GM19023 (cell line): Measurements from ENCODE around the gene IGLL5.

Experiments used
- ATAC-seq: cut with Tn5 transposase; IDR thresholded peaks from one replicate; pipeline ENCODE4 v1.9.1; 2021; ENCODE audit warnings: mild to moderate bottlenecking, moderate library complexity; ENCODE audit not compliant: unreplicated experiment

IGLL5 gene

DNA sequence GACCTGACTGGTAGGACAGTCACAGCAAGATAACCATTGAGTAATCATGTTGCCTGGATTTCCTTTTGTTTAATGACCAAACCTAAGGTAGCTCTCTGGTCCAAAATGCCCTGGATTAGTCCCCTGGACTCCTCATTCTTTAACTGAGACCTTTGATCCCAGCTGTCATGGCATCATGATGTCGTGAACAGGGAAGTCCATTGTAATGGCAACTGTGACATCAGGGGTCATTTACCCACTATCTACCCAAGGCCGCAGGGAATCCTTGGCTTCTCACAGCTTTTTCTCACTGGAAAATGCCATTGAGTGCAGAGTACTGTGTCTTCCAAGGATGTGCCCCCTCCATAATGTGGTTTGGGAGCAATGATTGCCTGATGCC is 29.1 kb upstream of the IGLL5 start:
- no peak for ATAC-seq

DNA sequence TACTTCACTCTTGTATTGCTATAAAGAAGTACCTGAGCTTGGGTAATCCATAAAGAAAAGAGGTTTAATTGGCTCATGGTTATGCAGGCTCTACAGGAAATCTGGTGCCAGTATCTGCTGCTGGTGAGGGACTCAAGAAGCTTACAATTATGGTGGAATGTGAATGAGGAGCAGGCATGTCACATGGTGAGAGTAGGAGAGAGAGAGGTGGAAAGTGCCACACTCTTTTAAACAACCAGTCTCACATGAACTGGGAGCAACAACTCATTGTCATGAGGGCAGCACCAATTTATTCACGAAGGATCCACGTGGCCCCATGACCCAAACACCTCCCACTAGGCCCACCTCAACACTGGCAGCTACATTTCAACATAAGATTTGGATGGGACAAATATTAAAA is 24.6 kb upstream of the IGLL5 start:
- no peak for ATAC-seq

DNA sequence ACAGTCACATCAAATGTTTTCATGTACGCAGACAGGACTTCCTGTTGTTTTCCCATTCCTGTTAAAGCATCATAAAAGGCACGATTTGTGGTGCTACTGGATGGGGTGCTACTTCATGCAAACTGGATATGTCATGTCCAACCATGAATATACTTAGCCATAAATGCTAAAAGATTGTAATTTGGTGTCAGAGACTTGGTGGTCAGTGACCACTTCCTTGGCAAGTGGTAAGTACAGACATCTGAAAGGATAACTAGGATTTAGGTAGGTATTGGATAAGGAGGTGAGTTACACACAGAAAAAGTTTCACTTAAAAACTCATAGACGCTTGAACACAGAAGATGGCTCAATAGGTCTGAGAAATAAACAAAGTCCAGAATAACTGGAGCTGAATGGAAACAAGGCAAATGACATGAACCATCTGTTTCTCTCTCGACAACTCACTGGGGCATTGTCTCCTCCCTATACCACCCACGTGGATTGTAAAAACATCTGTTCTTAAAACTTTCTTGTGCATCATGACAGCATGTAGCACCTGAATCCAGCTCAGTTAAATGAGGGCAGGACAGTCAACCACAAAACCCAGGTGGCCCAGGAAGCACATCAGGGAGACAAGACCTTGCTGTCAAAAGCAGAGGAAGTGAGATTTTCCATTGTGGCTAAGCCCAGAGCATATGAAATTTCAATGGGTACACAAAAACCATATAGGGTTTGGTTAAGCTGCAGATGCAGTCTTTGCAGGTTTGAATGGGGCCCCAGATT is 22.1 kb upstream of the IGLL5 start:
- peak; percentile 75 for ATAC-seq

DNA sequence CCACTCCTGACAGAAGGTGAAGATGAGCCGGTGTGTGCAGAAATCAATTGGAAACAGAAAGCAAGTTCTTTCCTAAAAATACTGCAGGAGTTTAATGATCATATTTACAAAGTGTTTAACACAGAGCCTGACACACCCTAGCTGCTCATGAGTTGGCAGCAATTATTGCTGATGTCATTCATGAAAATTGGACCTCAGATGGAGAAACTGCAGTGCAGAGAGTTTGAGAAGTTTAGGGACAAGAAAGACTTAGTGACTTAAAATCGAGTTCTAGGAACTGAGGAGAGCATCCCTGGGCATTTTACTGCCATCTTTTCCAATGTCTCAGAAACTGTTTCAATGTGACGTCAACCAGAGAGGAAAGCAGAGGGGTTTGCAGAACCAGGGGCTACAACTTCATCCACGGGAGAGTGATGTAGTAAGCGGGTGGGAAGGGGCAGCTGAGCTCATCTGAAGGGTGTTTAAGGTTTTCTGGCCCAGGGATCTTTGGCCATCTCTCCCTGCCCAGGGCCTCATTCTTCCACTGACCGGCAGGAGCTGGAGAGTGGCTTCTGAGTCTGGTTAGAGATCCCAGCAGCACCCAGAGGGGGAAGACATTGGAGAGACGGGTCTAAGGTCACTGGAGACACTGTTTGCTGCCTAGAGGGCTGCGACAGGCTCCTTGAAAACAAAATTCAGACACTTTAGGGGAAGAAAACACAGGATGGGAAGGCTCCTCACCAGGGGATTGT is 21.1 kb upstream of the IGLL5 start:
- ATAC-seq = no peak

DNA sequence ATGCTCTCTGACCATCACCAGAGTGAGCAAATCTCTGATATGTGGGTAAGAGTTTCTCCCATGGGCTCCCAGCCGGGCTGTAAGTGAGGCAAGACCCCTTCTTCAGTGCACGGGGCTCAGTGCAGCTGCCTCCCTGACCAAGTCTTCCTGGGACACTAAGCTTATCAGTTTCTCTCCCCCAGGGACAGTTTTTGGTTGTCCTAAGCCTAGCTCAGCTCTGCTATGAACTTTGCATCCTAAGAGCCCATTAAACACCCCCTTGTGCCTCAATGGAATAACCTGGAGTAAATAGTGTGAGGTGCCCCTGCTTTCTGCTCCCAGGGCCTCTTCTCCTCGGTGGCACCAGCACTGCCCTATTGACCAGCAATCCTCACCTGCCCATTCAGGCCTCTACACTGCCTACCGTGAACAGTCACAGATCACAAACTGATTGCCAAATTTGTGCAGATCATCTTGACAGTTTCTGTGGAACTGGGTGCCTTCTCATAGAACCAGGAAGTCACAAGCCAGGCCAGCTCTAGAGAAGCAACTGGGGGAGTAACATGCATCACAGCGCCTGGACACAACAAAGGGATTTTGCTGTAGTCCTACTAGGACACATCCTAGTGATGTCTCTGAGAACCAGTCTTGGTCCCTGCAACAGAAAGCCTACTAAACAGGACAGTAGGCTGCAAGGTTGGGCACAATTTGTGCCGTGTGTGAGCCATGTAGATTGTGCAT is 19.5 kb upstream of the IGLL5 start:
- ATAC-seq = no peak

DNA sequence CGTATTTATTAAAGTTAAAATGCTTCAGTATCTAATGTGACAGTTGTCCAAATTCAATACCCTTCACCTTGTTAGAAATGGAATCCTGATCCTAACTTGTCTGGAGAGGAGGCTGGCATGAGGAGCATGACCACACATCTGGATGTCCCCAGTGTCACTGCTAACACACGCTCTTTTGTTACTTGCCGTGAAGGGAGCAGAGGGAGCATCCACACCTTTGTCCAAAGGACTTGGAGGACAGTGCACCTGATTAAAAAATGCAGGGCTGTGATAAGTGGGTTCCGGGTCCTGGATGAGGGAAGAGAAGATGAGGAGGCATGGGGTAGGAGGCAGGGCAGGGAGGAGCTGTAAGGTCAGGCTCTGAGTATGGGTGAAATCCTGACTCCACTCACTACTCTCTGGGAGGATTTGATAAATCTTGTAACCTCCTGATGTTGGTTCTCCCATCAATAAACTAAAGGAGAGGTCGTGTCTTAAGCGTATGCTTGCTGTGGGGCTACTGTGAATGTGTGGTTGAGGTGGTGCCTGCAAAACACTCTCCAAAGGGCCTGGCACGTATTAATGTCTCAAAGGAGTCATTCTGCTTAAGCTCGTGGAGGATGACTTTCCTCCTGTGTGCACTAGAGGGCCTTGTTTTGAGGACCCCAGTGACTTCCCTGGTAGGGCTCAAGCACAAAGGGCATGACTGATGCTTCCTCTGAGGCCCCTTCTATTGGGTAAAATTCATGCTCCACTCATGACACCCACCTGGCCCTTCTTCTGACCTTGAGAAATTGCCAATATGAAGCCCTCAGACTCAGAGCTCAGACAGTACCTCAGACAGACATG is 16.8 kb upstream of the IGLL5 start:
- ATAC-seq = no peak

DNA sequence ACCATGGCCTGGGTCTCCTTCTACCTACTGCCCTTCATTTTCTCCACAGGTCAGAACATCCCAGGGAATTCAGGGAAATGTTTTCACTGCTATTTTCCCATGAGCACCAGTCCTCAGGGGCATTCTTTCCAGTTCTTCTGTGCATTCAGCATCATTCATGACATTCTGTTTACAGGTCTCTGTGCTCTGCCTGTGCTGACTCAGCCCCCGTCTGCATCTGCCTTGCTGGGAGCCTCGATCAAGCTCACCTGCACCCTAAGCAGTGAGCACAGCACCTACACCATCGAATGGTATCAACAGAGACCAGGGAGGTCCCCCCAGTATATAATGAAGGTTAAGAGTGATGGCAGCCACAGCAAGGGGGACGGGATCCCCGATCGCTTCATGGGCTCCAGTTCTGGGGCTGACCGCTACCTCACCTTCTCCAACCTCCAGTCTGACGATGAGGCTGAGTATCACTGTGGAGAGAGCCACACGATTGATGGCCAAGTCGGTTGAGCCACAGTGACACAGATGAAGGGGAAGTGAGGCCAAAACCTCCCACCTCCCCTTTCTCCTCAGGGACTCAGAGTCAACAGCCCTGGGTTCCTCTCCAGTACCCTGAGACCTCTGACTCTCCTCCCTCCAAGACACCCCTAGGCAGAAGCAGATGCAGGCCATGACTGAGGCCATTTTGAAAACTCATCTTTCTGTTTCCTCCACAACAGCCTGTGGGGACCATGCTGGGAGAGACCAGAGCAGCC is 15.9 kb upstream of the IGLL5 start:
- ATAC-seq = no peak

DNA sequence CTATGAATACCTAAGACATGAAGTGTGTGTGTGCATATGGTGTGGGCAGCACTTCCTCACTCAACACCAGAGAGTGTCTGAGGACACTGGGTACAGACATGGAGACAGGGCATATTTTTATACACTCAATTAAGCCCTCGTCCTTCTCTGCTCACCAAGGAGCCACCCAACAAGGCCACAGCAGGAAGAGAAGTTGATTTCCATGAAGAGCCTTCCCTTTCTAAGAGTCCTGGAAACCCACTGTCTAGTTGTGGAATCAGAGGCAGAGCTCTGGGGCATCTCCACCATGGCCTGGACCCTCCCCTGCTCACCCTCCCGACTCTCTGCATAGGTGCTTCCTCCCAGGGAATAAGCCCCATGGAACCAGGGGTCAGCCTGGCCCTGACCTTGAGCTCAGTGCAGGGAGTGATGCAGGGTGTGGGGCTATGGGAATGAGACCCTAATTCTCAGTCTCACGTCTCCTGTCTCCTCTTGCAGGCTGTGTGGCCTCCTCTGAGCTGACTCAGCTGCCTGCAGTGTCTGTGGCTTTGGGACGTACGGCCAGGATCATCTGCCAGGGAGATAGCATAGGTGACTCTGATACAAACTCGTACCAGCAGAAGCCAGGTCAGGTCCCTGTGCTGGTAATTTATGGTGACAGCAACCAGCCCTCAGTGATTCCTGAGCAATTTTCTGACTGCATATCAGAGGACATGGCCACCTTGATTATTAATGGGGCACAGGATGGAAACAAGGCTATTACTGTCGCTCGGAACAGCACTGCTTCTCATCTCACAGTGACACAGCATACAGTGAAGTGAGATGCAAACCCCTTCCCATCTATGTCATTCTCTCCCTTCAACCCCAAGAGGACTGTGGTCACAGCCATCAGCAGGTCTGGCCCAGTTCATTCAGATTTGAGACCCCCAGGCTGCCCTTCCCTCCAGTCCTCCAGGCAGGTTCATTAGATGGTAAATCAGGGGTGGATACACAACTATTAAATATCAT is 14.6 kb upstream of the IGLL5 start:
- ATAC-seq = no peak

DNA sequence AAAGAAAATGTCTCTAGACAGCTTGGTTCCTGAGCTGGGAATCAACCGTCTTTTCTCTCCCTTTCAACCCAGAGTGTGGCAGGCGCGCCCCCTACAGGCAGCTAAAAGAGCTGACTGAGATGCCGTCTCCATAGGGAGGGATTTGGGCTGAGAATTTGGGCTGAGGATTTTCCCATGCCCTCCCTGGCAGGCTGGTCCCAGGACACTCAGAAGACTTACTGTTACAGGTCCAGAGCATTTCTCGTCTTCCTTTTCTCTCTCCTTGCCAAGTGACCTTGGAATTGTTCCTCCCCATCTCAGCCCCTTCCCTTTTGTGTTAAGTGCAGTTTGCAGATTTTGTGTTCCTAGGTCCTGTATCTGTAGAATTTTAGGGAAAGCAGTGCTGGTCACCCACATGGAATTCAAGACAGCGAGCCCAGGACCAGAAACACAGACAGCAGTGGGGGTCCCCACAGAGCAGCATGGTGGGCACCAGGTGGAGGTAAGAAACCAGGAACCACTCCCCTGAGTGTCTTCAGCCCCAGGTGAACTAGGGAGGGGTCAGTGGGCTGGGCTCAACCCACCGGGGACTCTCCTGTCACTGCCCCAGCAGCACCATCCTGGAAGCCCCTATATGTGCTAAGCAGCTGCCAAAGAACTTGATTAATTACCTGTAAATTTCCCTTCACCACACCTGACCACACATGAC is 9.9 kb upstream of the IGLL5 start:
- ATAC-seq = no peak

DNA sequence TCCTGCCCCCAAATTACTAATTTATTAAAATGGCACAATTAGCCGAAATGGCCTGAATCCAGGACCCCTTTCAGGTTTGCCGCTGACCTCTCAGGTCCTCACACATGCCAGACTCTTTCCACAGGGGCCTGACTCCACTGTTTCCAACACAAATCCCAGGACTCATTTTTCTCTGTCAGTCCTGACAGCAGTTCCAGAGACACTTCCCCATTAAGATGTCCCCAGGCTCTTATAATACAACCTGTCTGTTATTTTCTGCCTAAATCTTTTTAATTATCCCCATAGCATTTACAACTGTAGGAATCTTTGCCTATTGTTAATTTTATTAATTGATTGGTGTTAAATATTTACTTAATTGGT is 9.4 kb upstream of the IGLL5 start:
- ATAC-seq = no peak

DNA sequence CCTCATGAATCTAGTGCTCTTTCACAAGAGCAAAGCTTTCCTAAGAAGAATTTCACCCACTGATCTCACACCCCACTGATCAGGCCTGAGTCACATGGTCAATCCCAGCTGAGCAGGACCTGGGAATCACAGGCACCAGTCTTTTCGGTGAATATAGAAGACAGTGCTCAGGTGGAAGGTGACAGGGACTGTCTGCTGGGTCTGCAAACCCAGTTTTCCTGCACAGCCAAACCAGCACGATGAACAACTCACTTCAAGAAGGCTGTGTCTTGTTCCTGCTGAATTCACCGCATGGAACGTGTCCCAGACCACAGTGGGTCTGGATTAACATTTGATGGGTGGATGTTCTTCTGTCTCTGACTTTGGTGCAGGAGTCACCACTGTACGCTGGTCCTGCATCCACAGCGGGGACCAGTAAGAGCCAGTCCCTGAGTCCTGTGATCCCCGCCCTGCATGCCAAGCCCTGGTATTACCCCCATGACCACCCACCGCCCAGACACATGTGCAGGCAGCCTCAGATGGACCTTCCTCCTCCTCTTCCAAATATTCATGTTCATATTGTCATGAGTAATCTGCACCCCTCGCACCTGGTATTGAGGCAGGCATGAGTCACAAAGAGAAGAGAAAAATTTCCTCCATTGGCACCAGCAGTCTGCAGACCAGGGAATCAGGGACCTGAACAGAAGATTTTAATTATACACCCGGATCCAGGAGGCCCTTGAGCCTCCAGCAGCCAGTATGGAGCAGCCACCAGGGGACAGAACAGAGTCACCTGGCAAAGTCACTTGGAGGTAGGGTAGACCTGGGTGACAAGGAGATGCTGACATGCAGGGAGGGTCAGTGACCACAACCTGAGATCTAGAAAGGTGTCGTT is 8.6 kb upstream of the IGLL5 start:
- ATAC-seq = no peak

DNA sequence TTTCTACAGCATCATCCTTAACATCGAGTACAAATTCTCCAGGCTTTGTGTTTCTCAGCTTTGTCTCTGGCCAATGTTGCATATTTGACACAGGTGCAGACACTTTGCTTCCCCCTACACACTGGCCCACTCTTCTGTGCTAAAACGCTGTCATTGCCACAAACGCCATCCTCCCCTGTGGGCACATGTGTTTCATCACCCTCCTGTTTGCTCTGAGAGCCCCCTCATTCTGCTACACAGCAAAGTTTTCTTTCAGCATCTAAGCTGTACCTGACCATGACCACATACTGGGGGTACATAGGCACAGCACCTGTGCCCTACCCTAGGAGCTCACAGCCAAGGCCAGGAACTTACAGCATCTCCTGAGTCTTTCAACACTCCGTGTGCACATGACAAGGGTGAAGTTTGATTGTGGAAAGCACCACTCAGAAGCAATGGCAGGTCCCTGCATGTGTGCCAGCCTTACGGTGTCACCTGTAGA is 7.9 kb upstream of the IGLL5 start:
- ATAC-seq = no peak

DNA sequence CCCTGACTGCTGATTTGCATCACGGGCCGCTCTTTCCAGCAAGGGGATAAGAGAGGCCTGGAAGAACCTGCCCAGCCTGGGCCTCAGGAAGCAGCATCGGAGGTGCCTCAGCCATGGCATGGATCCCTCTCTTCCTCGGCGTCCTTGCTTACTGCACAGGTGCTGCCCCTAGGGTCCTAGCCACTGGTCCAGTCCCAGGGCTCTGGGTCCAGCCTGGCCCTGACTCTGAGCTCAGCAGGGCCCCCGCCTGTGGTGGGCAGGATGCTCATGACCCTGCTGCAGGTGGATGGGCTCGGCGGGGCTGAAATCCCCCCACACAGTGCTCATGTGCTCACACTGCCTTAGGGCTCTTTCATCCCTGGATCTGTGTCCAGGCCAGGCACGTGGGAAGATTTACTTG is 7.0 kb upstream of the IGLL5 start:
- no peak for ATAC-seq

DNA sequence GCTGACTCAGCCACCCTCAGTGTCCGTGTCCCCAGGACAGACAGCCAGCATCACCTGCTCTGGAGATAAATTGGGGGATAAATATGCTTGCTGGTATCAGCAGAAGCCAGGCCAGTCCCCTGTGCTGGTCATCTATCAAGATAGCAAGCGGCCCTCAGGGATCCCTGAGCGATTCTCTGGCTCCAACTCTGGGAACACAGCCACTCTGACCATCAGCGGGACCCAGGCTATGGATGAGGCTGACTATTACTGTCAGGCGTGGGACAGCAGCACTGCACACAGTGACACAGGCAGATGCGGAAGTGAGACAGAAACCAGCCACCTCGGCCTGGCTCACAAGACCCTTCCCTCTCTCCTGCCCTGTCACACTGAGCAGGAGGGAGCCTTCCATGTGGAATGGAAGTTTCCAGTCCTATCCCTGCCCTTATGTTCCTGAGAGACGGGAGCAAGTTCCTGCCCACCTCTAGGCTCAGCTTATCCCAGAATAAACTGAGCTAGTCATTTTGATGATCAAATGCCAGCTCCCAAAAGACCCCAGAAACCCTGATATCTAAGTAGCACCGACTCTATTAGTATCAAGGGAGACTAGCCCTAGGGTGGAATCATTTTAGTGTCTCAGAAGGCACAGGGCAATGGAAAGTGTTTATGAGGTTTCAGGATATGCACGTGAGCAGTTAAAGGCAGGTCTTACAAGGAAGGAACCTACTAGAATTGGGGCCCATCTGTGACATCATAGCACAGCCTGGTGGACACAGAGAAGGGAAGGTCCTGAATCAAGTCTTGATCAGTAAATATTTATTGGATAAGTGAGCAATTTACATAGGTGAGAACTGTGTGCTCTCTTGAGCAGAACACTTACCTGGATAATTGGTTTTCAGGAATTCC is 6.3 kb upstream of the IGLL5 start:
- no peak for ATAC-seq

DNA sequence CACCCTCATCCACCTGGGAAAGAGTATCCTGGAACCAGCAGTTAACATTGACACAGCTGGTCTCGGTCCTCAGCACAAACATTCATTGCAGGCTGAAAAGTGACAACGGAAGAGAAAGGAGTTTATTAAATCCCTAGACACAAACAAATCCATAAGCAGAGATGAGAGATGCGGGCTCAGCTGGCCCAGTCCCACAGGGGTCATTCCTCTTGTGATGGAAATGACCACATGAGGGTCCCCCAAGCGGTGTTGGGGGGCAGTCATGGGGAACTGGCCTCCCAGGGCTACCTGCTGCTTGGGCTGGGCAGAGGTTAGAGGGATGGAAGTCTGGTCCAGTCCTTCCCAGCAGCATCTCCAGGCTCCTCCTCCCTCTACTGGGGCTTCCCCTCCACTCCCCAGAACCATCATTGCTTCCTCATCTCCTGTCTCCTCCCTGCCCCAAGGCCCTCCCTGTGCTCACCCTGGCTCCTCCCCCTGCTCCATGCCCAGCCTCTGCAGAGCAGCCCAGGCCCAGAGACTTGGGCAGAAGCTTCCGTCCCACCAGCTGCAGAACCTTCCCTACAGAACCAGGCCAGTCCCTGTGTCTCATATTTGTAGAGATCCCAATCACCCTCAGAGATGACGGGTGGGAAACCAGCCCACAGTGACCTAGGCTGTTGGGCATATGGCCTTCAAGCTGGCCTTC is 5.4 kb upstream of the IGLL5 start:
- no peak for ATAC-seq

DNA sequence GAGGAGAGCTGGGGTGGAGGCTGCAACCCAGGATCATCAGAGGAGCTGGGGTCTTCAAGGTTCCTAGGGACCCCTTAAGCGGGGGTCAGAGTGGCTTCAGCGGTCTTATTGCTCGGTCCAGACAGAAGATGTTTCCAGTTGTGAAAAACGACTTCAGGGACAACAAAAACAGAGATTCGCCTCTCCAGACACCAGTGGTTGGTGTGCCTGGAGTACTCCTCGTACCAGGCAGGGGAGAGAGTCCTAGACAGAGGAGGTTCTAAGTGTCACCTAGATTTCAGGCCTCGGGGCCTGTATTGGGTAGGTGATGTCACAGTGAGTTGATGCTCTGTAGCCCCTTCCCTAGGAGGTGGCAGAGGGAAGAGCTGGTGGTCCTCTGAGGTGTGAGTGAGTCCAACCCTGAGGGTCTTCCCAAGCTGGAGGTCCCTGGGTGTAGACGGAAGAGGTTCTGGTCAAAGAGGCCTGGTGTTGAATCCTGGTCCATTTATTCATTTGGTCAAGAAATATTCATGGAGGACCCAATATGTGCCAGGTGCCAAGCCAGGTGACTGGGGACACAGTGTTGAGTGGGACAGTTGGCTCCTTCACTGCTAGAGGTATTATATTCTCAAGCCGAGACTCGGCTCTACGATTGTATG is 4.4 kb upstream of the IGLL5 start:
- no peak for ATAC-seq
